ENCODE measurements around the gene ARHGAP5. TPM values are rescaled to one million over a fixed set of nuclear protein-coding genes. Genes with fewer than 3 reads are reported as not detected.

ARHGAP5 gene
- total and polyA plus RNA-seq, 9 of the 15 experiments (the other 6 are each of a cell fraction or from before 2014, with no cell fraction given): 3.1 to 21.8 (median 12.1) TPM

DNA sequence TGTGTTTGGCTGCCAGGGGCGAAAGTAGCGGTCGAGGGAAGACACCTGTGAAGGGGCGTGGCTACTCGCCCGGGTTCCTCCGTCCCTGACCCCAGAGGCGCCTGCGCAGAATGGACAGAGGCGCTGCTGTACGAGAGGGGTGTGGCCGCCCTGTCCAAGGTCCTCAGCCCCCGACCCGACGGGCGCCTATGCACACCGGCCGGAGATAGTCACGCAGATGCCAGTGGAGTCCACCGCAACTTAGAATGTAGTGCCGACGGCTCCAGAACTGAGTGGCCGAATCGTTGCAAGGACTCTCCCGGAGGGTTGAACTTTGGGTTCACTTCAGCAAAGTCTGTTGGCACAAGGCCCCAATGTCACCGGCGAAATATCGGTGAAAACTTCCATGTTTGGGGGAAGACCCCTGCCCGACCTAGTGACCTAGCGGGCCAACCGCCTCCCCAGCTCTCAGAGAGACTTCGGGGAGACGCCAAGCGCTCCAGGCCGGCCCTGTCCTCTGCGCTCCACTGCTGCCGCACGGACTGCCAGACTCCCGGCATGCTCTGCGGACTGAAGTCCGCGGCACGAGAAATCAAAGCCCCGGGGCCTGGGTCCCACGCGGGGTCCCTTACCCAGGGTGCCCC, 124.2 kb downstream of the ARHGAP5 start (continued):
- no peak for TF ChIP-seq ZNF3 (CRISPR knock-in tag; IDR thresholded peaks at IDR 0.05)
- TF ChIP-seq, protein P1, sequence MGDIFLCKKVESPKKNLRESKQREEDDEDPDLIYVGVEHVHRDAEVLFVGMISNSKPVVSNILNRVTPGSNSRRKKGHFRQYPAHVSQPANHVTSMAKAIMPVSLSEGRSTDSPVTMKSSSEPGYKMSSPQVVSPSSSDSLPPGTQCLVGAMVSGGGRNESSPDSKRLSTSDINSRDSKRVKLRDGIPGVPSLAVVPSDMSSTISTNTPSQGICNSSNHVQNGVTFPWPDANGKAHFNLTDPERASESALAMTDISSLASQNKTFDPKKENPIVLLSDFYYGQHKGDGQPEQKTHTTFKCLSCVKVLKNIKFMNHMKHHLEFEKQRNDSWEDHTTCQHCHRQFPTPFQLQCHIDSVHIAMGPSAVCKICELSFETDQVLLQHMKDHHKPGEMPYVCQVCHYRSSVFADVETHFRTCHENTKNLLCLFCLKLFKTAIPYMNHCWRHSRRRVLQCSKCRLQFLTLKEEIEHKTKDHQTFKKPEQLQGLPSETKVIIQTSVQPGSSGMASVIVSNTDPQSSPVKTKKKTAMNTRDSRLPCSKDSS (IDR thresholded peaks at IDR 0.05; ENCODE audit: low read depth, partially characterized antibody): no peak
- TF ChIP-seq USF1 (CRISPR knock-in tag; IDR thresholded peaks at IDR 0.05): no peak
- TF ChIP-seq EHMT2 (IDR thresholded peaks at IDR 0.05): peak; percentile 50; the same call in 1 of the 2 replicates
- no peak for TF ChIP-seq RFX1 (IDR thresholded peaks at IDR 0.05)
- TF ChIP-seq CTCF (IDR thresholded peaks at IDR 0.05 in 2 of 3, conservative IDR thresholded peaks at IDR 0.05 in 1 of 3; ENCODE audit: insufficient read depth in 2 of 3, low read depth in 1 of 3, low read length in 3 of 3): no peak
- peak; percentile 57; the same call in 1 of the 2 replicates for TF ChIP-seq POLR2G (IDR thresholded peaks at IDR 0.05; ENCODE audit: low read depth, low read length)
- no peak for TF ChIP-seq POLR2A (conservative IDR thresholded peaks at IDR 0.05)
- TF ChIP-seq TCFL5 (CRISPR knock-in tag; conservative IDR thresholded peaks at IDR 0.05): no peak
- TF ChIP-seq RBFOX2 (IDR thresholded peaks at IDR 0.05; ENCODE audit: low read depth, low read length): peak; percentile 57
- TF ChIP-seq PHB (CRISPR knock-in tag; IDR thresholded peaks at IDR 0.05): no peak
- TF ChIP-seq HDAC1 (IDR thresholded peaks at IDR 0.05): 0 out of 4 replicates have a peak, but pooled peaks of 1 of the 2 experiments have one; percentile 36
- TF ChIP-seq ZNF324 (CRISPR knock-in tag; IDR thresholded peaks at IDR 0.05): no peak
- TF ChIP-seq, protein P2, sequence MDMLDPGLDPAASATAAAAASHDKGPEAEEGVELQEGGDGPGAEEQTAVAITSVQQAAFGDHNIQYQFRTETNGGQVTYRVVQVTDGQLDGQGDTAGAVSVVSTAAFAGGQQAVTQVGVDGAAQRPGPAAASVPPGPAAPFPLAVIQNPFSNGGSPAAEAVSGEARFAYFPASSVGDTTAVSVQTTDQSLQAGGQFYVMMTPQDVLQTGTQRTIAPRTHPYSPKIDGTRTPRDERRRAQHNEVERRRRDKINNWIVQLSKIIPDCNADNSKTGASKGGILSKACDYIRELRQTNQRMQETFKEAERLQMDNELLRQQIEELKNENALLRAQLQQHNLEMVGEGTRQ (CRISPR knock-in tag; IDR thresholded peaks at IDR 0.05): no peak
- no peak for TF ChIP-seq ZNF436 (CRISPR knock-in tag; IDR thresholded peaks at IDR 0.05)
- no peak for TF ChIP-seq ZC3H4 (CRISPR knock-in tag; IDR thresholded peaks at IDR 0.05; ENCODE audit: borderline replicate concordance)
- TF ChIP-seq ZNF592 (IDR thresholded peaks at IDR 0.05): no peak

Data from K562 (cell line).